ENCODE results near the gene IDI1.

IDI1 gene

DNA sequence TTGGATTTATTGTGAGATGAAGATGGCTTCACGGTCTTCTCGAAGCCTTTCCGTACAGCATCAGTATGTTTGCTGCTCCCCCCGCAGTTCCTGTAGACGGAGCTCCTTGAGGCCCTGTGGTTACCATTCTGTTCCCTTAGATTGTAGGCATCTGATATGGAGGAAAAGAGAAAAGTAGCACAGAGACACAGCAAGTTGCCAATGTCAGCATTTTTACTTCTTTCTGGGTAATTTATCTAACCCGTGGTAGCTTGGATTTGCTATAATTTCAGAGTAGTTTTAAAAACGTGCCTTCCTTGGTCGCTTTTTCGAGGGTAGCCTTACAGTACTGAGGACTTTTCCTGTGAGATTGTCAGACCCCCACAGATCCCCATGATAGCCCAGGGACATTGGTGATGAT, 44.8 kb upstream of the IDI1 start:
- Histone ChIP-seq H3K27me3 (replicated peaks; ENCODE audit: control insufficient read depth, insufficient read depth, low read length) (no peaks in the 10 kb centered on the region), H3K4me3 (replicated peaks; ENCODE audit: low read depth, low read length) (no peak overlapping the region), H3K36me3 (ENCODE audit: control insufficient read depth, insufficient read depth, low read length) (peaks cover 38% of the 10 kb centered on the region)
- DNase-seq (ENCODE audit: extremely low read depth, insufficient read length): no peak
- TF ChIP-seq, protein P1, sequence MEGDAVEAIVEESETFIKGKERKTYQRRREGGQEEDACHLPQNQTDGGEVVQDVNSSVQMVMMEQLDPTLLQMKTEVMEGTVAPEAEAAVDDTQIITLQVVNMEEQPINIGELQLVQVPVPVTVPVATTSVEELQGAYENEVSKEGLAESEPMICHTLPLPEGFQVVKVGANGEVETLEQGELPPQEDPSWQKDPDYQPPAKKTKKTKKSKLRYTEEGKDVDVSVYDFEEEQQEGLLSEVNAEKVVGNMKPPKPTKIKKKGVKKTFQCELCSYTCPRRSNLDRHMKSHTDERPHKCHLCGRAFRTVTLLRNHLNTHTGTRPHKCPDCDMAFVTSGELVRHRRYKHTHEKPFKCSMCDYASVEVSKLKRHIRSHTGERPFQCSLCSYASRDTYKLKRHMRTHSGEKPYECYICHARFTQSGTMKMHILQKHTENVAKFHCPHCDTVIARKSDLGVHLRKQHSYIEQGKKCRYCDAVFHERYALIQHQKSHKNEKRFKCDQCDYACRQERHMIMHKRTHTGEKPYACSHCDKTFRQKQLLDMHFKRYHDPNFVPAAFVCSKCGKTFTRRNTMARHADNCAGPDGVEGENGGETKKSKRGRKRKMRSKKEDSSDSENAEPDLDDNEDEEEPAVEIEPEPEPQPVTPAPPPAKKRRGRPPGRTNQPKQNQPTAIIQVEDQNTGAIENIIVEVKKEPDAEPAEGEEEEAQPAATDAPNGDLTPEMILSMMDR (IDR thresholded peaks at IDR 0.05; ENCODE audit: insufficient read depth, low read length, poor library complexity, severe bottlenecking): no peak

DNA sequence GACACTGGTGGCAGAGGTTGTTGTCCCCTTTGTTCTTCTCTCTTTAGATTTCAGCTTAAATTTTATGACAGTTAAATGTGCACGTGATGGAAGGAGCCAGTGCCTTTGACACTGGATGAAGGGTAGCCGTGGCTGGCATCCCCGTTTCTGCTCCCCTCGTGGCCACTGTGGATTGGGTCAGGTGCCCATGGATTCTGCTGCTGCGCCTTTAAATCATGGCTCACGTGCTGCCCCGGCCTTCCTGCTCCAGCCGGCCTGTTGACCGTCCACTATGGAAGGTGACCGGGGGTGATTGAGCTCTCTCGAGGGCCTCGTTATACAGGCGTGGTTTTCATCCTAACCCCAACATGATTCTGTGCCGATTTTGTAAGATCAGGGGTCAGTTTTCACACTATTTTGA, 41.8 kb upstream of the IDI1 start:
- no peaks in the 10 kb centered on the region for H3K27me3 ChIP-seq (replicated peaks; ENCODE audit: control insufficient read depth, insufficient read depth, low read length)
- TF ChIP-seq, protein P1 (IDR thresholded peaks at IDR 0.05; ENCODE audit: insufficient read depth, low read length, poor library complexity, severe bottlenecking): no peak
- H3K36me3 ChIP-seq (ENCODE audit: control insufficient read depth, insufficient read depth, low read length): peaks cover 40% of the 10 kb centered on the region
- H3K4me3 ChIP-seq (replicated peaks; ENCODE audit: low read depth, low read length): no peak overlapping the region
- DNase-seq (ENCODE audit: extremely low read depth, insufficient read length): no peak

DNA sequence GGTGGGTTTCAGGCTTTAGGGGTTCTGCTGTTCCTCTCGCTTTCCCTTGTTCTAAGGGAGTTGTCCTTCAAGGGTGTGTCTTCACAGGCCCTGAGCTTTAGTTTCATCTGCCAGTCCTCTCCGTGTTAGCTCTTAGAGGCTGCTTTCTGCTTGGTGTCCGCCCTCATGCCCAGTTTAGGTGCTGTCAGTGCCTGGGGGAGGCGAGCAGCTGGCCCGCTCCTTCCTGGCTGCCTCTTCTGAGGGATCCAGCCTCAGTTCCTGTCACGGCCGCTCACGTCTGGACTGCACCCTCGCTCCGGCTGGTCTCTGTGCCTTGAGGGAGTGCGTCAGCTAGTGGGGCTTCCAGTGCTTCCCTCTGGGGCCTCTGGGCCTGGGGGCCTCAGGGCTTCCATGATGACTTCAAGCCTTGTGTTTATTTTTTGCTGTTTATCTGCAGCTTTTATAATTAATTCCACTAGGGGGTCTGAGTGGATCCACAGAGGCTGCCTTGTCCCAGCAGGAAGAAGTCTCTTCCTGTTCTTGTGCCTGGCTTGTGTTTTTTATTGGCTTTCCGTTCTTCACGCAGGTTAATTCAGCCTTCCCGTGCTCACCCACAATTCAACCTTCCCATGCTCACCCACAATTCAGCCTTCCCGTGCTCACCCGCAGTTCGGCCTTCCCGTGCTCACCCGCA, 40.2 kb upstream of the IDI1 start:
- no peak for DNase-seq (ENCODE audit: extremely low read depth, insufficient read length)
- Histone ChIP-seq H3K36me3 (ENCODE audit: control insufficient read depth, insufficient read depth, low read length) (peaks cover 37% of the 10 kb centered on the region), H3K4me3 (replicated peaks; ENCODE audit: low read depth, low read length) (no peak overlapping the region), H3K27me3 (replicated peaks; ENCODE audit: control insufficient read depth, insufficient read depth, low read length) (no peaks in the 10 kb centered on the region)
- TF ChIP-seq, protein P1 (IDR thresholded peaks at IDR 0.05; ENCODE audit: insufficient read depth, low read length, poor library complexity, severe bottlenecking): no peak

DNA sequence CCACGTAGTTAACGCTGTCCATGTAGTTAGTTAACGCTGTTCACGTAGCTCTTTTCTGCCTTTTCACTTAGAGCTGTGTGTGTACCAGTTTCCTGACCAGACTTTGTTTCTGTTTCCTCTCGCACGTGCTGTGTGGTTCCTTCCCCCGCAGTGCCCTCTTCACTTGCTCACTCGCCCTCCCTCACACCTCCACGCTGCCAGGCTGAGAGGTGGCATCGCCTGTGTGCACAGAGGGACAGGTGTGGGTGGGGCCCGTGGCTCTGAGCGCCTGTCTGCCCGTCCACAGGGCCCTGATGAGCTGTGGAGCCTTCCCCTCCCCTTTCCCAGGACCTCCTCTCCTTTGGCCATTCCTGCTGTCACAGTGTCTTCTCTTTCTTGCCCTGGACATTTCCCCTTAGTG, 37.9 kb upstream of the IDI1 start:
- Histone ChIP-seq H3K27me3 (replicated peaks; ENCODE audit: control insufficient read depth, insufficient read depth, low read length) (no peaks in the 10 kb centered on the region), H3K36me3 (ENCODE audit: control insufficient read depth, insufficient read depth, low read length) (peaks cover 37% of the 10 kb centered on the region), H3K4me3 (replicated peaks; ENCODE audit: low read depth, low read length) (no peak overlapping the region)
- TF ChIP-seq, protein P1 (IDR thresholded peaks at IDR 0.05; ENCODE audit: insufficient read depth, low read length, poor library complexity, severe bottlenecking): no peak
- DNase-seq (ENCODE audit: extremely low read depth, insufficient read length): no peak

DNA sequence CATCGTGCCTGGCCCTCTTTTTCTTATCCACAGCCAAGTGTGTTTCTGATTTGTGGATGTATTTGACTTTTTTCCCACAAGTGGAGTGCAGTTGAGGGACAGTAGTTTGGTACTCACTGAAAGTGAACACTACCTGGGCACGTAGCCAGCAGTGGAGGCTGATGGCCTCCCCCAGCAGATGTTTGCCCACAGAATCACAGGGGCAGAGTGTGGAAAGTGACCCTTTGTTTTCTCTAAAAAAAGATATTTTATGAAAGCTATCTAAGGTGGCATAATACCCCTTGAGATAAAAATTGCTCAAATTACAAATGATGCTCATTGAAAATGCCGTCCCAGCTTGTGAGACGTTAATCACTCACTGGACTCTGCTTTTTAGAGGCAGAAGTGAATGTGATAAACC, 36.3 kb upstream of the IDI1 start:
- H3K36me3 ChIP-seq (ENCODE audit: control insufficient read depth, insufficient read depth, low read length): peaks cover 31% of the 10 kb centered on the region
- H3K4me3 ChIP-seq (replicated peaks; ENCODE audit: low read depth, low read length): no peak overlapping the region
- DNase-seq (ENCODE audit: extremely low read depth, insufficient read length): no peak
- no peaks in the 10 kb centered on the region for H3K27me3 ChIP-seq (replicated peaks; ENCODE audit: control insufficient read depth, insufficient read depth, low read length)
- TF ChIP-seq, protein P1 (IDR thresholded peaks at IDR 0.05; ENCODE audit: insufficient read depth, low read length, poor library complexity, severe bottlenecking): no peak
